Measurements from ENCODE around the gene SMIM38.

- TF ChIP-seq ZBTB33 (IDR thresholded peaks at IDR 0.05; ENCODE audit: extremely low read depth, insufficient replicate concordance, low read length) (no peak), FOSL1 (IDR thresholded peaks at IDR 0.05; ENCODE audit: low read depth) (no peak), EZH2phosphoT487 (IDR thresholded peaks at IDR 0.05; ENCODE audit: borderline replicate concordance) (no peak), ZNF274 (IDR thresholded peaks at IDR 0.05; ENCODE audit: low read depth, low read length) (no peak), POLR2AphosphoS5 (IDR thresholded peaks at IDR 0.05; ENCODE audit: low read depth, low read length) (no peak), EZH2 (IDR thresholded peaks at IDR 0.05) (no peak), POLR2A (IDR thresholded peaks at IDR 0.05; ENCODE audit: borderline replicate concordance, extremely low read depth, insufficient read depth, insufficient read length) (no peak), REST (IDR thresholded peaks at IDR 0.05; ENCODE audit: low read depth) (no peak), ZFX (IDR thresholded peaks at IDR 0.05) (no peak), EGR1 (IDR thresholded peaks at IDR 0.05; ENCODE audit: low read depth) (no peak), MAX (IDR thresholded peaks at IDR 0.05) (no peak), YY1 (IDR thresholded peaks at IDR 0.05; ENCODE audit: extremely low read depth, insufficient replicate concordance, low read depth, low read length) (no peak)
- TF ChIP-seq, protein P1, sequence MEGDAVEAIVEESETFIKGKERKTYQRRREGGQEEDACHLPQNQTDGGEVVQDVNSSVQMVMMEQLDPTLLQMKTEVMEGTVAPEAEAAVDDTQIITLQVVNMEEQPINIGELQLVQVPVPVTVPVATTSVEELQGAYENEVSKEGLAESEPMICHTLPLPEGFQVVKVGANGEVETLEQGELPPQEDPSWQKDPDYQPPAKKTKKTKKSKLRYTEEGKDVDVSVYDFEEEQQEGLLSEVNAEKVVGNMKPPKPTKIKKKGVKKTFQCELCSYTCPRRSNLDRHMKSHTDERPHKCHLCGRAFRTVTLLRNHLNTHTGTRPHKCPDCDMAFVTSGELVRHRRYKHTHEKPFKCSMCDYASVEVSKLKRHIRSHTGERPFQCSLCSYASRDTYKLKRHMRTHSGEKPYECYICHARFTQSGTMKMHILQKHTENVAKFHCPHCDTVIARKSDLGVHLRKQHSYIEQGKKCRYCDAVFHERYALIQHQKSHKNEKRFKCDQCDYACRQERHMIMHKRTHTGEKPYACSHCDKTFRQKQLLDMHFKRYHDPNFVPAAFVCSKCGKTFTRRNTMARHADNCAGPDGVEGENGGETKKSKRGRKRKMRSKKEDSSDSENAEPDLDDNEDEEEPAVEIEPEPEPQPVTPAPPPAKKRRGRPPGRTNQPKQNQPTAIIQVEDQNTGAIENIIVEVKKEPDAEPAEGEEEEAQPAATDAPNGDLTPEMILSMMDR (IDR thresholded peaks at IDR 0.05 in 2 of 3, conservative IDR thresholded peaks at IDR 0.05 in 1 of 3; ENCODE audit: borderline replicate concordance in 1 of 3, insufficient read depth in 1 of 3, low read depth in 2 of 3, low read length in 2 of 3), result no peak
Measured at GRCh38 chr11:69113226-69113625, 42.5 kb upstream of the SMIM38 start.
